GM18505 (cell line): ENCODE results near the gene TBC1D22A.

Experiments
- ATAC-seq: cut with Tn5 transposase; IDR thresholded peaks from one replicate; pipeline ENCODE4 v1.9.1; 2021; ENCODE audit not compliant: unreplicated experiment
- POLR2A ChIP-seq: IDR thresholded peaks from 4 replicates; pipeline ENCODE4 v1.6.1; 2011; ENCODE audit warnings: borderline replicate concordance; ENCODE audit not compliant: insufficient read depth, insufficient read length; ENCODE audit errors: extremely low read depth

Gene TBC1D22A

GRCh38 chr22:47029244-47030074 is 267.0 kb downstream of the TBC1D22A start:
- no peak for ATAC-seq
- no peak for TF ChIP-seq POLR2A

GRCh38 chr22:47030143-47030661 is 267.8 kb downstream of the TBC1D22A start:
- ATAC-seq: no peak
- no peak for TF ChIP-seq POLR2A

DNA sequence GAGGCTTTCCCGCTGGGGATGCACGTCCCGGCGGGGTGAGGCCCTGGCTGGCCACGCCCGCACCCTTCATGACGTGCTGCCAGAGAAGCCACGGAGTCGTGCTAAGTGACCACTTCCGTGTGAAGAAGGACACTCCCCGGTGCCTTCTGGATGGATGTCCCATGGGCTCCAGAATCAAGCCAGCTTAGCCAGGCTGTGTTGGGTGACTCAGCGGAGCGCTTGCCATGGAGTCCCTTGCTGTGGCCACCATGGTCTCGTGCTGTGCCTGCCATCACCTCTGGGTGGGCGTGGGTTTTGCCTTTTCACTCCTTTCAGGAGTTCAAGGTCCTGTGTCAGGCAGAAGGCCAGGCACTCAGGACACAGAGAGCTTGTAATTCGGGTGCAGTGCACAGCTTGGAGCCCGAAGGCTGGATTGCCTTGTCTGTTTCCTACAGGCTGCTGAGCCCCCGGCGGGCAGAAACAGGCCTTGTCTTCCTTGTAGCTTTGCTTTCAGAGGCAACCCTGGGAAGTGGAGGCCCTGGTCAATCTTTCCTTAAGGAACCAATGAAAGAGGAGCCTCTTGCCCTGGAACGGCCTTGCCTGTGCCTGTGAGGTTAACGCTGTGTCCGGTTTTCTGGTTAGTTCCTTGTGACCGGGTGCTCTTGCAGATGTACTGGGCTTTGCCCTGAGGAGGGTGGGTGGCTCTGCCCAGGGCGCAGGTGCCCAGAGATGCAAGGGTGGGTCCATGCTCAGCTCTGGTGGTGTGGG is 268.6 kb downstream of the TBC1D22A start:
- no peak for TF ChIP-seq POLR2A
- ATAC-seq: no peak

DNA sequence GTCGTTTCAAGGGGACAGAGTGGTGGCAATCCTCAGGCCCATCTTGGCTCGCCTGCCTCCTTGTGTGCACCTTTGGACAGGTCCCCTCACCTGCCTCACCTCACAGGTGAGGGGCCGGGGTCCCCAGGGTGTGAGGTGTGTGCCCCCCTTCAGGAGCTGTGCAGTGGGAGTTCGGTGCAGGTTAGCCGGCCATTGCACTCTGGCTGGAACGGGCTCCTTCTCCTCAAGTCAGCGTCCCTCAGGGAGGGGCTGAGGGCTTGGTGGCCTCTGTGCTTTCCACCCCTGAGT is 269.1 kb downstream of the TBC1D22A start:
- no peak for TF ChIP-seq POLR2A
- ATAC-seq: no peak

DNA sequence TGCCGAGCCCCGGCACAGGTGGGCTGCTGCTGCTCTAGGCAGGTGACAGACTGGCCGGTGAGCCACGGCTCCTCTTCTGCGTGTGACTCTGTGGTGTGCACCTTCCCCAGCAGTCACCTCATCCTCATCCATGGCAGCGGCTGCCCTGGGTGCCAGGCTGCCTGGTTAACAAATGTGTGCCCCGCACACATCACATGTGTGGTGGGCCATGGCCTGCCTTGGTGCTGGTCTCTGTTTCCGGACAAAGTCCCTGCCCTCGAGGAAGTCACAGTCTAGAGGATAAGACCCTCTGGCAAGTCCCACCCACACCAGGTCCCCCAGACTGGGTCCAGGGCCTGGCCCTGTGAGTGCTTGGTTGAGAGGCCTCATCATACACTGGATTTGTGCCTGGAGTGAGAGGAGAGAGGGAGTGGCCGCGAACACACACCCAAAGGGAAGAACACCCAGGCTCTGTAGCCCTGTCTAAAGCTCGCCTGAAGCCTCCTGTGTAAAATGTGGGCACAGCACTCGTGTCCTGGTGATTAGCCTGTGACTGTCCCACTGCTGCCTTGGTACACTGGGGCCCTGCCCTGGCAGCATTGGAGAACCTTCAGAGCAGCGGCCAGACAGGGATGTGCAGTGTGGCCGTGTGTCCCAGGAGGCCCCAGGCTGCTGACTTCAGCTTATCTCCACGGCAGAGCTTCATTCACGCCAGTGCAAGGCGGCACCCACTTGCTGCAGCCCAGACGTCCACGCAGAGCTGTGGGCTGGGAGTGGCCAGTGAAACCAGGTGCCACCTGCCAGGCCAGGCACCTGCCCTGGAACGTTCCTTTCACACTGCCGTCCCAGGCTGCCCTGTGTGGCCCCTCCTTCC is 269.9 kb downstream of the TBC1D22A start:
- no peak for TF ChIP-seq POLR2A
- ATAC-seq: no peak

GRCh38 chr22:47032956-47033647 is 270.7 kb downstream of the TBC1D22A start:
- TF ChIP-seq POLR2A: no peak
- no peak for ATAC-seq

- TF ChIP-seq POLR2A: no peak
- ATAC-seq: no peak
Observed at GRCh38 chr22:47033648-47034000, 271.2 kb downstream of the TBC1D22A start.

- no peak for TF ChIP-seq POLR2A
- ATAC-seq: no peak
Observed at GRCh38 chr22:47034076-47034808, 271.8 kb downstream of the TBC1D22A start.

DNA sequence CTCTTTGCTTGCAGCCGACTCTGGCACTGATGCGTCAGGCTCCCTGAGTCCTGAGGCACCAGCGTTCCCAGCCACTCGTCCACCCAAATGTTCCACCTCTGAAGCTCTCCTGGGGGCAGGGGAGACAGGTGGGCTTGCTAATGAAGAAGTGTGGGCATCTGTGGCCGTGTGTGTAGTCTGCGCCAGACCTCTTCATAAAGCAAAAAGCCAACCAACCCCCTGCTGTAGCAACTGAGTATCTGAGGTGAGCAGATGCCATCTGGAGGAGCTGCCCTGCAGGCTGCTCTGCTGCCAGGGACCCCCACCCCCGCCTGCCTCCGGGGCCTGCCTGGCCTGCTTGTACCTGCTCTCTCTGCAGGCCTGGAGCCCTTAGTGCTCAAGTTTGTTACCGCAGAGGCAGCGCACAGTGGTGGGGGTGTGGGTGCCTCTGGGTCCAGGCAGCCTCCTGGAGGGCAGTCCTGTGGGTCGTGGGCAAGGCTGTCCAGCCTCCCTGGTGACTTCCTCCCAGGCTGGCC is 272.5 kb downstream of the TBC1D22A start:
- ATAC-seq: no peak
- TF ChIP-seq POLR2A: no peak

GRCh38 chr22:47035425-47035881 is 273.0 kb downstream of the TBC1D22A start:
- TF ChIP-seq POLR2A: no peak
- no peak for ATAC-seq

DNA sequence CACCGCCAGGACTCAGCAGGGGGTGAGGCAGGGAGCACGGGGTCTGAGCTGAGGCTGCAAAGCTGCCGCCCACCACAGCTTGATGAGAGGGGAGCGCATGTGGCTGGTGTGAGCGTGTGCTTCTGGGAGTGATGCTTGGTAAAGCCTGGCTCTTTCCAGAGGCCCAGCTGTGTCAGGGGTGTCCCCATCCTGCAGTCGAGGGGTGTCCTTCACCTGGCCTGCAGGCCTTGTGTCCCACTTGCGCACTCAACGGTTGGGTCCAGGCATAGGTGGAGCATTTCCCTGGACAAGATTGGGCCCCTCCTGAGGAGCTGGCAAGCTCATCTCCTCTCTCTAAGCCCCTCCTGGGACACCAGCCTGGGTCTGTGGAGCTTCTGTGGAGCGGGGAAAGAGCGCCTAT is 273.9 kb downstream of the TBC1D22A start:
- TF ChIP-seq POLR2A: no peak
- no peak for ATAC-seq

GRCh38 chr22:47036936-47037485 is 274.6 kb downstream of the TBC1D22A start:
- ATAC-seq: no peak
- no peak for TF ChIP-seq POLR2A
